ENCODE data around the gene PLA2G4E.

The PLA2G4E gene

DNA sequence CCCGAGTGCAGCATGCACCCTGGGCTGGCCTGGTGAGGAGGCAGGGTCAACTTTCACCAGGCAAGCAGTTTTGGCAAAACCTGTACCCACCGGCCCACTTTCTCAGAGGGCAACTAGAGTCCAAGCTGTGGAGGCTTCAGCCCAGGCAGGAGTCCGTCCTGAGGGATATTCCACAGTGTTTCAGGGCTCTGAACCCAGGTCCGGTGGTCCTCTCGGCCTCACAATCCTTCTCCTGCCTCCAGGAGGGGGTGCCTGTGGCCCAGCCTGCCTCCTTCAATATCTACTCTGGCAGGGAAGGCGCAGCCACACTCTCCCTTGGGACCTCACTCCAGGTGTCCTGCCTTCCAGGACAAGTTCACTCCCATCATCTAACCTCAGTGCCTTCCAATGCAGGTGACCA, 3.9 kb downstream of the PLA2G4E start:
- no peaks in the 10 kb centered on the region for H3K27me3 ChIP-seq (ENCODE audit: control insufficient read depth, insufficient read depth, low read length)
- no peak overlapping the region for H3K4me3 ChIP-seq (ENCODE audit: low read length)
- no peak overlapping the region for H3K27ac ChIP-seq (ENCODE audit: low read length)
- no peaks in the 10 kb centered on the region; the same call in 1 of the 2 replicates for H3K36me3 ChIP-seq (ENCODE audit: control insufficient read depth, insufficient read depth, low read length)
- H3K9me3 ChIP-seq (ENCODE audit: control insufficient read depth, insufficient read depth, low read length) = no peaks in the 10 kb centered on the region
- whole genome bisulfite sequencing (ENCODE audit: insufficient coverage, insufficient read length) = no CpG with 5 or more reads among the region's 6 CpGs
- no peak for DNase-seq (ENCODE audit: low read depth, low spot score)
- no peaks in the 10 kb centered on the region for H3K4me1 ChIP-seq (ENCODE audit: control insufficient read depth, insufficient read depth, low read length)

DNA sequence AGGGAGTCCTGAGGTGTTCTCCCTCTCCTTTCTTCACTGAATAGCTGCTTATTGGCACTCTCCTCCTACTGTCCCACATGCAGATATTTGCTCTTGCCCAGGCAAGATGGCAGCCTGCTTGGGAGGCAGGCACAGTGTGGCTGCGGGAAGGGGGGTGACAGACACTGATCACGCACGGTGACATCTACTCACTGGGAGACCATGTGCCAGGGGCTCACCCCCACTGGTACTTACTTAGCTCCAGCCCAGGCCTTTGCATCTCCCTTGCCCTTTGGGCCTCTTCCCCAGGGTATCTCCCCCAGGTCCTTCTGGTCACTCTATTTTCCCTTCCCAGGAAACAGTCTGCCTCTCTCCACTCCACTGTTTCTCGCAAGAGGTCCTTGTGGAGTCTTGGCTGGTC, 6.4 kb downstream of the PLA2G4E start:
- H3K9me3 ChIP-seq (ENCODE audit: control insufficient read depth, insufficient read depth, low read length) = no peaks in the 10 kb centered on the region
- DNase-seq (ENCODE audit: low read depth, low spot score) = no peak
- no peaks in the 10 kb centered on the region for H3K27me3 ChIP-seq (ENCODE audit: control insufficient read depth, insufficient read depth, low read length)
- H3K36me3 ChIP-seq (ENCODE audit: control insufficient read depth, insufficient read depth, low read length) = no peaks in the 10 kb centered on the region; the same call in 1 of the 2 replicates
- H3K27ac ChIP-seq (ENCODE audit: low read length) = no peak overlapping the region
- H3K4me1 ChIP-seq (ENCODE audit: control insufficient read depth, insufficient read depth, low read length) = no peaks in the 10 kb centered on the region
- no CpG with 5 or more reads among the region's 4 CpGs for WGBS (ENCODE audit: insufficient coverage, insufficient read length)
- no peak overlapping the region for H3K4me3 ChIP-seq (ENCODE audit: low read length)

DNA sequence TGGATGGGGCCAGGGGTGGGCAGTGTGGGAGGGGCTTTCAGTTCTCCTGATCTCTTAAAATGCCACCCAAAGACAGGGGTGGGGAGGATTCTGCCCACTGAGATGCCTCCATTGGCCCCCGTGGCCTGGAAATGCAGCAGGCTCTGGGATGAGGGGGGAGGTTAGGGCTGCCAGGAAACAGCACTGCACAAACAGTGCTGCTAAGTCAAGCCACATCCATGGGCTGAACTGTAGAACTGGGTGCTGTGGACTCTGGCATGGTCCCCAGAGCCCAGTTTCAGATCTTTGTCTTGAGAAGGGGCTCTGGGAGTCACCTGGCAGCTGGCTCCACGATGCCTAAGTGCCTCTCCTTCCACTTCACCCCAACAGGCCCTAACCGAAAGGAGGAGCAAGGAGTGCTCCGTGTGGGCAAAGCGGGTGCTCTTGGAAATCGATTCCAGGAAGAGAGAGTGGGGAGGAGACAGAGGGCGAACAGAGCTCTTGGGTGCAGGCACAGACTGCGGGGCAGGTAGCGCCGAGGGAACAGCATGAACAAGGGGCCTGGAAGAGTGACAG, 7.8 kb downstream of the PLA2G4E start:
- H3K9me3 ChIP-seq (ENCODE audit: control insufficient read depth, insufficient read depth, low read length) = no peaks in the 10 kb centered on the region
- H3K36me3 ChIP-seq (ENCODE audit: control insufficient read depth, insufficient read depth, low read length) = no peaks in the 10 kb centered on the region; the same call in 1 of the 2 replicates
- DNase-seq (ENCODE audit: low read depth, low spot score) = no peak
- no peaks in the 10 kb centered on the region for H3K27me3 ChIP-seq (ENCODE audit: control insufficient read depth, insufficient read depth, low read length)
- H3K27ac ChIP-seq (ENCODE audit: low read length) = no peak overlapping the region
- H3K4me1 ChIP-seq (ENCODE audit: control insufficient read depth, insufficient read depth, low read length) = no peaks in the 10 kb centered on the region
- no peak overlapping the region for H3K4me3 ChIP-seq (ENCODE audit: low read length)
- WGBS (ENCODE audit: insufficient coverage, insufficient read length) = no CpG with 5 or more reads among the region's 10 CpGs

DNA sequence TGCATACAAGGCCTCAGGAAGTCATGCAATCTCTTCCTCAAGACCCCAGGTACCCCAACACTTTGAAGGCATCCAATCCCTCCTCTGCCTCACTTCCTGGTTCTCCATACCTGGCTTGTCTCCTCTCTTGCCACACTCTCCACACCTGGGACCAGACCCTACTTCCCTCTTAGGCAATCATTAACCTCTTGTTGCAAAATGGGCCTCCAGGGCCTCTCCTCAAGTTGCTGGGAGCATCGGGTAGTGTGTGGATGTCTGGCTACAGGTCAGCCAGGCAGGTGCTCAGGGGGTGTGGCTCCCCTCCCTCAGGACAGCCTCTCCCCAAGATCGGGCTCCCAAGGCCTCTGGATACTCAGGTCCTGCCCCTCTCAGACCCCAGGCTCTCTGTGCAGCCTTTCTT, 8.6 kb downstream of the PLA2G4E start:
- WGBS (ENCODE audit: insufficient coverage, insufficient read length) = no CpG with 5 or more reads among the region's 2 CpGs
- DNase-seq (ENCODE audit: low read depth, low spot score) = no peak
- no peaks in the 10 kb centered on the region; the same call in 1 of the 2 replicates for H3K36me3 ChIP-seq (ENCODE audit: control insufficient read depth, insufficient read depth, low read length)
- H3K4me3 ChIP-seq (ENCODE audit: low read length) = no peak overlapping the region
- H3K27me3 ChIP-seq (ENCODE audit: control insufficient read depth, insufficient read depth, low read length) = no peaks in the 10 kb centered on the region
- no peaks in the 10 kb centered on the region for H3K9me3 ChIP-seq (ENCODE audit: control insufficient read depth, insufficient read depth, low read length)
- no peak overlapping the region for H3K27ac ChIP-seq (ENCODE audit: low read length)
- H3K4me1 ChIP-seq (ENCODE audit: control insufficient read depth, insufficient read depth, low read length) = no peaks in the 10 kb centered on the region

DNA sequence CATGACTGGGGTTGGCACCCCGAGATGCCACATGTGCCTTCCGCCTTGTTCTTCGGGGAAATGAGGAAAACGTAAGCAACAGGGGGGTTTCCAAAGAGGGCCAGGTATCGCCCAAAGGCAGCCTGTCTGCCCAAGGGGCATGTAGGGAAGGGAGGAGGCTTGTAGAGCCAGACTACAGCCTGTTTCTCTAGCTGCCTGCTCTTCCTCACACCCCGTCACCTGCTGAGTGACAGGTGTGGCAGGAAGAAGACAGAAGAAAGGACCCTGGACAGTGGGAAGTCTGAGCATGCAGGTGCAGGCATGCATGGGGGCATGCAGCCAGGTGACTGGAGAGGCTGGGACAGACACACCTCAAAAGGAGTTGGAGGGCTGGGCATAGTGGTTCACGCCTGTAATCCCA, 9.8 kb downstream of the PLA2G4E start:
- no peak for DNase-seq (ENCODE audit: low read depth, low spot score)
- Histone ChIP-seq H3K27ac (ENCODE audit: low read length) (no peak overlapping the region), H3K4me3 (ENCODE audit: low read length) (no peak overlapping the region), H3K27me3 (ENCODE audit: control insufficient read depth, insufficient read depth, low read length) (no peaks in the 10 kb centered on the region), H3K4me1 (ENCODE audit: control insufficient read depth, insufficient read depth, low read length) (no peaks in the 10 kb centered on the region), H3K9me3 (ENCODE audit: control insufficient read depth, insufficient read depth, low read length) (no peaks in the 10 kb centered on the region), H3K36me3 (ENCODE audit: control insufficient read depth, insufficient read depth, low read length) (no peaks in the 10 kb centered on the region; the same call in 1 of the 2 replicates)
- WGBS (ENCODE audit: insufficient coverage, insufficient read length) = no CpG with 5 or more reads among the region's 7 CpGs

DNA sequence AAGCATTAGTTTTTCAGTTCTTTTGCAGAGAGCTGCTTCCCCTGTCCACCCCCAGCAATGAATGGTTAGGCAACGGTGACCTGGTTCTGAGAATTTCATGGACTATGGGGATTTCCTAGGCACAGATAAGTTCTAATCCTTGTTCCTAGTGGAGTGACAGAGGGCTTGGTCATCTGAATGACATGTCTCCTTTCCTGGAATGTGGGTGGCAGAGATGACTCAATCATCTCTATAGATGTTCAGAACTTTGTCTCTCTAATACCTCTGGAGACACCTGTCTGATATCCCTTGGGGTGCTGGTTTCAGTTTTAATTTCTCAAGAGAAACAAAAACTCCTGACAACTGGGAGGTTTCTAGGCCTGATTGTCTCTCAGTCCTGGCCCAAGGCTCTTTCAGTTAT, 10.4 kb downstream of the PLA2G4E start:
- H3K9me3 ChIP-seq (ENCODE audit: control insufficient read depth, insufficient read depth, low read length) = no peaks in the 10 kb centered on the region
- H3K27ac ChIP-seq (ENCODE audit: low read length) = no peak overlapping the region
- H3K4me3 ChIP-seq (ENCODE audit: low read length) = no peak overlapping the region
- WGBS (ENCODE audit: insufficient coverage, insufficient read length) = no CpG with 5 or more reads among the region's 1 CpG
- H3K36me3 ChIP-seq (ENCODE audit: control insufficient read depth, insufficient read depth, low read length) = no peaks in the 10 kb centered on the region; the same call in 1 of the 2 replicates
- DNase-seq (ENCODE audit: low read depth, low spot score) = no peak
- no peaks in the 10 kb centered on the region for H3K4me1 ChIP-seq (ENCODE audit: control insufficient read depth, insufficient read depth, low read length)
- no peaks in the 10 kb centered on the region for H3K27me3 ChIP-seq (ENCODE audit: control insufficient read depth, insufficient read depth, low read length)

DNA sequence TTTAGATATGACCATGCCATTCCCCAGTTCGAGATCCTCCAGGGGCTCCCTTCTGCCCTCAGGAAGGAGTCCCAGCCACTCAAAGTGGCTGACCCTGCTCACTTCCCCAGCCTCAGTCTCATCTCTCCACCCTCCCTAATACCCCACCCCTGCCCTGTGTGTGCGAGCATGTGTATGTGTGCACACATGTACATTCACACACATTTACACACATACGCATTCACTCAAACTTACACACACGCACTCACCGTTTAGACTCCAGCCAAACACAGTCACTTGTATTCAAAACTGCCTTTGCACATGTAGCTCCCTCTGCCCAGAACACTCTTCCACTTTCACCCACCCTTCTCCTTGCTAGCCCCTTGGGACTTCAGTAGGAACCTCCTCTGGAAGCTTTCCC, 11.4 kb downstream of the PLA2G4E start:
- no peak for DNase-seq (ENCODE audit: low read depth, low spot score)
- Histone ChIP-seq H3K36me3 (ENCODE audit: control insufficient read depth, insufficient read depth, low read length) (no peaks in the 10 kb centered on the region; the same call in 1 of the 2 replicates), H3K4me1 (ENCODE audit: control insufficient read depth, insufficient read depth, low read length) (no peaks in the 10 kb centered on the region; the same call in 1 of the 2 replicates), H3K27ac (ENCODE audit: low read length) (no peak overlapping the region), H3K27me3 (ENCODE audit: control insufficient read depth, insufficient read depth, low read length) (no peaks in the 10 kb centered on the region), H3K4me3 (ENCODE audit: low read length) (no peak overlapping the region), H3K9me3 (ENCODE audit: control insufficient read depth, insufficient read depth, low read length) (no peaks in the 10 kb centered on the region)
- WGBS (ENCODE audit: insufficient coverage, insufficient read length) = 100% methylated on average over 2 of the region's 5 CpGs

DNA sequence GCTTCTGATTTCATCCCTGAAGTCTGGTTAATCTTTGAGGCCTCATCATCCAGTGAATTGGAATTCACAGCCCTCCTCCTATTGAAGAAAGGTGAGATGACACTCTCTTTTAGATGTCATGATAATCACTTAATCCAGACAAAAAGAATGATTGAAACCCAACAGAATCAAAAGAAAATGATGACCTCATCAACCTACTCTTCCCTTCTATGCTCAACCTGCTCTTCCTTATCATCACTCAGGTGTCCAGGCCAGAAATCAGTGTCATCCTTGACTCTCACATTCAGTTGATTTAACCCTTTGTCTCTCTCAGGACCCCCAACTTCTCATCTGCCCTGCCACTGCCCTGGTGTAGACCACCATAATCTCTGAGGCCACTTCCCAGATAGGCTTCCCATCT, 11.8 kb downstream of the PLA2G4E start:
- no peak overlapping the region for H3K4me3 ChIP-seq (ENCODE audit: low read length)
- no peaks in the 10 kb centered on the region for H3K9me3 ChIP-seq (ENCODE audit: control insufficient read depth, insufficient read depth, low read length)
- H3K4me1 ChIP-seq (ENCODE audit: control insufficient read depth, insufficient read depth, low read length) = no peaks in the 10 kb centered on the region; the same call in 1 of the 2 replicates
- no peak for DNase-seq (ENCODE audit: low read depth, low spot score)
- H3K27ac ChIP-seq (ENCODE audit: low read length) = no peak overlapping the region
- H3K27me3 ChIP-seq (ENCODE audit: control insufficient read depth, insufficient read depth, low read length) = no peaks in the 10 kb centered on the region
- H3K36me3 ChIP-seq (ENCODE audit: control insufficient read depth, insufficient read depth, low read length) = no peaks in the 10 kb centered on the region; the same call in 1 of the 2 replicates

DNA sequence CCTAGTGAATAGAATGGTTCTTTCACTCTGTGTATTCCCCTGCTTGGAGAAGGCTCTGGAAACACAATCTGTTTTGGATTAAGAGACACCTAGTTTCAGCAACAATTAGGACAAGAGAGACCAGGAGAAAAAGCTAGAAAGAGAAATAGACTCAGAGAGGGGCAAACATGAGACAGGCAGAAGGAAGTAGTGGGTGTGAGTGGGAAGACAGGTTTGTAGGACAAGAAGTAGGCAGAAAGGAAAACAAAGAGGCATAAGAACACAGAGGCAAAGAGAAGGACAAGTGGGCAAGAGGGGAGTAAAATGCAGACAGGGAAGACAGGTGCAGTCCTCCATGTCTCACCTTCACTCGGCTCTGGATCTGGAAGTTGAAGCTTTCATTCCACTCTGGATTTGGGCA, 13.5 kb downstream of the PLA2G4E start:
- H3K4me3 ChIP-seq (ENCODE audit: low read length) = no peak overlapping the region
- no peaks in the 10 kb centered on the region for H3K36me3 ChIP-seq (ENCODE audit: control insufficient read depth, insufficient read depth, low read length)
- no CpG with 5 or more reads among the region's 1 CpG for WGBS (ENCODE audit: insufficient coverage, insufficient read length)
- no peak for DNase-seq (ENCODE audit: low read depth, low spot score)
- H3K27ac ChIP-seq (ENCODE audit: low read length) = no peak overlapping the region
- no peaks in the 10 kb centered on the region for H3K9me3 ChIP-seq (ENCODE audit: control insufficient read depth, insufficient read depth, low read length)
- no peaks in the 10 kb centered on the region; the same call in 1 of the 2 replicates for H3K4me1 ChIP-seq (ENCODE audit: control insufficient read depth, insufficient read depth, low read length)
- H3K27me3 ChIP-seq (ENCODE audit: control insufficient read depth, insufficient read depth, low read length) = no peaks in the 10 kb centered on the region

DNA sequence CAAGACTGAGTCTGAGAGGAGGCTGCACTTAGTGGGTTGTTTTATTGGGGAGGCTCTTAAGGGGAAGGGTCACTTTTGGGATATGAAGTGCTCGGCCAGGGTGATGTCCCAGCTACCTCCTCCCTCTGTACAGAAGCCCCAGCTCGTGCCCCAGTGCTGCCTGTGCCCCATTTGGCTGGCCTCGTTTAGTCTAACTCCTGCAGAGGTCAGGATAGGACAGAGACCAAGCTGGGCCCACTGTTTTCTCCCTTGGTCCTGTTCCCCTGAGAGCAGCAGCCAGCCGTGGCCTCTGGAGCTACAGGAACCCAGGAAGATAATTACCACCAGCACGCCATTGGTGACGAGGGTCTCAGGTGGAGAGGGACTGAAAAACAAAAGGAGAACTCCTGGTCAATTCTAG, 18.5 kb downstream of the PLA2G4E start:
- Histone ChIP-seq H3K27me3 (ENCODE audit: control insufficient read depth, insufficient read depth, low read length) (no peaks in the 10 kb centered on the region), H3K36me3 (ENCODE audit: control insufficient read depth, insufficient read depth, low read length) (no peaks in the 10 kb centered on the region), H3K27ac (ENCODE audit: low read length) (no peak overlapping the region), H3K9me3 (ENCODE audit: control insufficient read depth, insufficient read depth, low read length) (no peaks in the 10 kb centered on the region), H3K4me1 (ENCODE audit: control insufficient read depth, insufficient read depth, low read length) (no peaks in the 10 kb centered on the region; the same call in 1 of the 2 replicates), H3K4me3 (ENCODE audit: low read length) (no peak overlapping the region)
- no peak for DNase-seq (ENCODE audit: low read depth, low spot score)
- no CpG with 5 or more reads among the region's 6 CpGs for WGBS (ENCODE audit: insufficient coverage, insufficient read length)

DNA sequence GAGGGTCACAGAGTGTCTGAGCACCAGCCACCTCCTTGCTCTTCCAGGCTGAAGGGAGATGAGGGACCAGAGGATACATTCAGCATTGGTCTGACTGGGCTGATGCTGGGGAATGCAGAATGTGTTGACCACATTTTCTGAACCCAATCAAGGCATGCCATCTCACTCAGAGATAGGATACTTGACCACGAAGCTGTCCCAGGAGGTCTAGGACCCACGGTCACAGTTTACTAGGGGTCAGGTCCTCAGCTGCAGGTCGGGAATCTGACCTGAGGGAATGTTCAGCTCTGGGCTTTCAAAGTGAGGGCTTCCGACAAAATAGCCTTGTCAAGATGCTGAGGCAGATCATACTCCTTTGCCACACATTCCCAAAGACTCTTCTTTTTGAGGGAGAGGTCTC, 19.6 kb downstream of the PLA2G4E start:
- Histone ChIP-seq H3K27ac (ENCODE audit: low read length) (no peak overlapping the region), H3K27me3 (ENCODE audit: control insufficient read depth, insufficient read depth, low read length) (no peaks in the 10 kb centered on the region)
- no CpG with 5 or more reads among the region's 4 CpGs for WGBS (ENCODE audit: insufficient coverage, insufficient read length)

More for the DNA sequence above, 19.6 kb downstream of the PLA2G4E start:
- Histone ChIP-seq H3K9me3 (ENCODE audit: control insufficient read depth, insufficient read depth, low read length) (no peaks in the 10 kb centered on the region), H3K4me1 (ENCODE audit: control insufficient read depth, insufficient read depth, low read length) (no peaks in the 10 kb centered on the region; the same call in 1 of the 2 replicates), H3K4me3 (ENCODE audit: low read length) (no peak overlapping the region), H3K36me3 (ENCODE audit: control insufficient read depth, insufficient read depth, low read length) (no peaks in the 10 kb centered on the region)
- no peak for DNase-seq (ENCODE audit: low read depth, low spot score)
